ENCODE measurements around the gene S100G. TPM values are rescaled to one million over a fixed set of nuclear protein-coding genes. Genes with fewer than 3 reads are reported as not detected.

S100G gene
- total and polyA plus RNA-seq, 2 experiments from 2014 or later: not detected

DNA sequence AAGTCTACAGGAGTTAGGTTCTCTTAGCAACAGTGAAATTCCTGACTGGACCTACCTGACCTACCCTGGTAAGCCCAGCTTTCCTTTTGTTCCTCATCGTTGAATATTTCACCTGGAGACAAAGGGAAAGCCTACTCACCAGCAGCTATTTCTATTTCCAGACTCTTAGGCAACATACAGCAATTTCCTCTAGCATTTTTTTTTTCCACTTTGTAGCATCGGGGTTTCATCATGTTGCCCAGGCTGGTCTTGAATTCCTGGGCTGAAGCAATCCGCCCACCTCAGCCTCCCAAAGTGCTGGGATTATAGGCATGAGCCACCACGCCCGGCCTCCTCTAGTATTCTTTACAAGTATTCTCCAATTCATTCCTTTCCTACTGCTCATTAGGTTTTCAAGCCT lies 6.8 kb upstream of the S100G start:
- DNase-seq (ENCODE audit: low spot score) (peak; percentile 21), ATAC-seq (no peak)
- H3K36me3 Mint-ChIP-seq (ENCODE audit: low read depth): peaks cover 59% of the 10 kb centered on the region
- peaks cover 20% of the 10 kb centered on the region for H3K4me1 Mint-ChIP-seq
- Histone ChIP-seq H3K27me3 (ENCODE audit: insufficient read depth) (no peaks in the 10 kb centered on the region), H3K9me2 (ENCODE audit: insufficient read depth) (no peaks in the 10 kb centered on the region), H4K20me1 (replicated peaks; ENCODE audit: insufficient read depth) (no peaks in the 10 kb centered on the region), H3K79me2 (replicated peaks; ENCODE audit: insufficient read depth) (no peaks in the 10 kb centered on the region), H3K4me1 (ENCODE audit: insufficient read depth) (peaks cover 14% of the 10 kb centered on the region), H3K27ac (ENCODE audit: low read depth) (peak overlapping the region; percentile 67), H3K4me3 (no peak overlapping the region), H3F3A (replicated peaks; ENCODE audit: low read depth) (no peaks in the 10 kb centered on the region), H2AFZ (no peak overlapping the region), H3K4me2 (no peak overlapping the region), H3K36me3 (ENCODE audit: insufficient read depth) (no peaks in the 10 kb centered on the region)
- peak overlapping the region; percentile 70; the same call in 1 of the 2 replicates for H3K27ac Mint-ChIP-seq
- TF ChIP-seq STAT1 (IDR thresholded peaks at IDR 0.05; ENCODE audit: unreplicated experiment) (no peak), JUNB (IDR thresholded peaks at IDR 0.05; ENCODE audit: unreplicated experiment) (no peak), ZNF331 (CRISPR knock-in tag; IDR thresholded peaks at IDR 0.05; ENCODE audit: low read depth) (no peak), REST (IDR thresholded peaks at IDR 0.05; ENCODE audit: unreplicated experiment) (no peak), CREB1 (CRISPR knock-in tag; IDR thresholded peaks at IDR 0.05; ENCODE audit: low read depth) (no peak), EZH2 (IDR thresholded peaks at IDR 0.05; ENCODE audit: low read depth, unreplicated experiment) (no peak), NANOG (IDR thresholded peaks at IDR 0.05; ENCODE audit: borderline replicate concordance) (no peak), EZH2phosphoT487 (IDR thresholded peaks at IDR 0.05; ENCODE audit: unreplicated experiment) (no peak), POLR2AphosphoS5 (IDR thresholded peaks at IDR 0.05; ENCODE audit: low read depth) (no peak), ZNF114 (CRISPR knock-in tag; IDR thresholded peaks at IDR 0.05) (no peak)
- TF ChIP-seq, protein P1, sequence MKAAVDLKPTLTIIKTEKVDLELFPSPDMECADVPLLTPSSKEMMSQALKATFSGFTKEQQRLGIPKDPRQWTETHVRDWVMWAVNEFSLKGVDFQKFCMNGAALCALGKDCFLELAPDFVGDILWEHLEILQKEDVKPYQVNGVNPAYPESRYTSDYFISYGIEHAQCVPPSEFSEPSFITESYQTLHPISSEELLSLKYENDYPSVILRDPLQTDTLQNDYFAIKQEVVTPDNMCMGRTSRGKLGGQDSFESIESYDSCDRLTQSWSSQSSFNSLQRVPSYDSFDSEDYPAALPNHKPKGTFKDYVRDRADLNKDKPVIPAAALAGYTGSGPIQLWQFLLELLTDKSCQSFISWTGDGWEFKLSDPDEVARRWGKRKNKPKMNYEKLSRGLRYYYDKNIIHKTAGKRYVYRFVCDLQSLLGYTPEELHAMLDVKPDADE (IDR thresholded peaks at IDR 0.05): no peak
- TF ChIP-seq, protein P2, sequence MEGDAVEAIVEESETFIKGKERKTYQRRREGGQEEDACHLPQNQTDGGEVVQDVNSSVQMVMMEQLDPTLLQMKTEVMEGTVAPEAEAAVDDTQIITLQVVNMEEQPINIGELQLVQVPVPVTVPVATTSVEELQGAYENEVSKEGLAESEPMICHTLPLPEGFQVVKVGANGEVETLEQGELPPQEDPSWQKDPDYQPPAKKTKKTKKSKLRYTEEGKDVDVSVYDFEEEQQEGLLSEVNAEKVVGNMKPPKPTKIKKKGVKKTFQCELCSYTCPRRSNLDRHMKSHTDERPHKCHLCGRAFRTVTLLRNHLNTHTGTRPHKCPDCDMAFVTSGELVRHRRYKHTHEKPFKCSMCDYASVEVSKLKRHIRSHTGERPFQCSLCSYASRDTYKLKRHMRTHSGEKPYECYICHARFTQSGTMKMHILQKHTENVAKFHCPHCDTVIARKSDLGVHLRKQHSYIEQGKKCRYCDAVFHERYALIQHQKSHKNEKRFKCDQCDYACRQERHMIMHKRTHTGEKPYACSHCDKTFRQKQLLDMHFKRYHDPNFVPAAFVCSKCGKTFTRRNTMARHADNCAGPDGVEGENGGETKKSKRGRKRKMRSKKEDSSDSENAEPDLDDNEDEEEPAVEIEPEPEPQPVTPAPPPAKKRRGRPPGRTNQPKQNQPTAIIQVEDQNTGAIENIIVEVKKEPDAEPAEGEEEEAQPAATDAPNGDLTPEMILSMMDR (conservative IDR thresholded peaks at IDR 0.05; ENCODE audit: low read depth in 2 of 2): no peak
- TF ChIP-seq, protein P3, sequence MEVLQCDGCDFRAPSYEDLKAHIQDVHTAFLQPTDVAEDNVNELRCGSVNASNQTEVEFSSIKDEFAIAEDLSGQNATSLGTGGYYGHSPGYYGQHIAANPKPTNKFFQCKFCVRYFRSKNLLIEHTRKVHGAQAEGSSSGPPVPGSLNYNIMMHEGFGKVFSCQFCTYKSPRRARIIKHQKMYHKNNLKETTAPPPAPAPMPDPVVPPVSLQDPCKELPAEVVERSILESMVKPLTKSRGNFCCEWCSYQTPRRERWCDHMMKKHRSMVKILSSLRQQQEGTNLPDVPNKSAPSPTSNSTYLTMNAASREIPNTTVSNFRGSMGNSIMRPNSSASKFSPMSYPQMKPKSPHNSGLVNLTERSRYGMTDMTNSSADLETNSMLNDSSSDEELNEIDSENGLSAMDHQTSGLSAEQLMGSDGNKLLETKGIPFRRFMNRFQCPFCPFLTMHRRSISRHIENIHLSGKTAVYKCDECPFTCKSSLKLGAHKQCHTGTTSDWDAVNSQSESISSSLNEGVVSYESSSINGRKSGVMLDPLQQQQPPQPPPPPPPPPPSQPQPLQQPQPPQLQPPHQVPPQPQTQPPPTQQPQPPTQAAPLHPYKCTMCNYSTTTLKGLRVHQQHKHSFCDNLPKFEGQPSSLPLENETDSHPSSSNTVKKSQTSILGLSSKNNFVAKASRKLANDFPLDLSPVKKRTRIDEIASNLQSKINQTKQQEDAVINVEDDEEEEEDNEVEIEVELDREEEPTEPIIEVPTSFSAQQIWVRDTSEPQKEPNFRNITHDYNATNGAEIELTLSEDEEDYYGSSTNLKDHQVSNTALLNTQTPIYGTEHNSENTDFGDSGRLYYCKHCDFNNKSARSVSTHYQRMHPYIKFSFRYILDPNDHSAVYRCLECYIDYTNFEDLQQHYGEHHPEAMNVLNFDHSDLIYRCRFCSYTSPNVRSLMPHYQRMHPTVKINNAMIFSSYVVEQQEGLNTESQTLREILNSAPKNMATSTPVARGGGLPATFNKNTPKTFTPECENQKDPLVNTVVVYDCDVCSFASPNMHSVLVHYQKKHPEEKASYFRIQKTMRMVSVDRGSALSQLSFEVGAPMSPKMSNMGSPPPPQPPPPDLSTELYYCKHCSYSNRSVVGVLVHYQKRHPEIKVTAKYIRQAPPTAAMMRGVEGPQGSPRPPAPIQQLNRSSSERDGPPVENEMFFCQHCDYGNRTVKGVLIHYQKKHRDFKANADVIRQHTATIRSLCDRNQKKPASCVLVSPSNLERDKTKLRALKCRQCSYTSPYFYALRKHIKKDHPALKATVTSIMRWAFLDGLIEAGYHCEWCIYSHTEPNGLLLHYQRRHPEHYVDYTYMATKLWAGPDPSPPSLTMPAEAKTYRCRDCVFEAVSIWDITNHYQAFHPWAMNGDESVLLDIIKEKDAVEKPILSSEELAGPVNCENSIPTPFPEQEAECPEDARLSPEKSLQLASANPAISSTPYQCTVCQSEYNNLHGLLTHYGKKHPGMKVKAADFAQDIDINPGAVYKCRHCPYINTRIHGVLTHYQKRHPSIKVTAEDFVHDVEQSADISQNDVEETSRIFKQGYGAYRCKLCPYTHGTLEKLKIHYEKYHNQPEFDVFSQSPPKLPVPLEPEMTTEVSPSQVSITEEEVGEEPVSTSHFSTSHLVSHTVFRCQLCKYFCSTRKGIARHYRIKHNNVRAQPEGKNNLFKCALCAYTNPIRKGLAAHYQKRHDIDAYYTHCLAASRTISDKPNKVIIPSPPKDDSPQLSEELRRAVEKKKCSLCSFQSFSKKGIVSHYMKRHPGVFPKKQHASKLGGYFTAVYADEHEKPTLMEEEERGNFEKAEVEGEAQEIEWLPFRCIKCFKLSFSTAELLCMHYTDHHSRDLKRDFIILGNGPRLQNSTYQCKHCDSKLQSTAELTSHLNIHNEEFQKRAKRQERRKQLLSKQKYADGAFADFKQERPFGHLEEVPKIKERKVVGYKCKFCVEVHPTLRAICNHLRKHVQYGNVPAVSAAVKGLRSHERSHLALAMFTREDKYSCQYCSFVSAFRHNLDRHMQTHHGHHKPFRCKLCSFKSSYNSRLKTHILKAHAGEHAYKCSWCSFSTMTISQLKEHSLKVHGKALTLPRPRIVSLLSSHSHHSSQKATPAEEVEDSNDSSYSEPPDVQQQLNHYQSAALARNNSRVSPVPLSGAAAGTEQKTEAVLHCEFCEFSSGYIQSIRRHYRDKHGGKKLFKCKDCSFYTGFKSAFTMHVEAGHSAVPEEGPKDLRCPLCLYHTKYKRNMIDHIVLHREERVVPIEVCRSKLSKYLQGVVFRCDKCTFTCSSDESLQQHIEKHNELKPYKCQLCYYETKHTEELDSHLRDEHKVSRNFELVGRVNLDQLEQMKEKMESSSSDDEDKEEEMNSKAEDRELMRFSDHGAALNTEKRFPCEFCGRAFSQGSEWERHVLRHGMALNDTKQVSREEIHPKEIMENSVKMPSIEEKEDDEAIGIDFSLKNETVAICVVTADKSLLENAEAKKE (CRISPR knock-in tag; IDR thresholded peaks at IDR 0.05): no peak
- H3K4me3 Mint-ChIP-seq: no peak overlapping the region
- H3K27me3 Mint-ChIP-seq (ENCODE audit: insufficient read depth, low read depth, poor library complexity): peaks cover 1% of the 10 kb centered on the region
- no peaks in the 10 kb centered on the region; the same call in 2 of the 3 replicates for H3K9me3 Mint-ChIP-seq

Data from GM23338 (cell line).